Stimulated activated memory B cell treated with anti-CD40 and anti-IgM and Interleukin-4, amounts not matched to agents 10 μg/mL and 1 μg/mL and 100 μg/mL, for 72 hours (primary cell): ENCODE data around the gene UBL4A.
A peak's percentile ranks its signal among the peaks of the same experiment; 100 is the strongest.

Experiments
- ATAC-seq: fragments of 150-1000 bp; cut with Tn5 transposase; 2 replicates; pipeline ENCODE4 v1.10.0; 2021
- H3K27ac Mint-ChIP-seq: one replicate; pipeline ENCODE4 v1.8.0; 2022; ENCODE audit warnings: mild to moderate bottlenecking, mixed read lengths
- H3K27me3 Mint-ChIP-seq: one replicate; pipeline ENCODE4 v1.8.0; 2022; ENCODE audit warnings: mixed read lengths
- H3K36me3 Mint-ChIP-seq: one replicate; pipeline ENCODE4 v1.8.0; 2022; ENCODE audit warnings: mixed read lengths
- H3K4me1 Mint-ChIP-seq: one replicate; pipeline ENCODE4 v1.8.0; 2022; ENCODE audit warnings: mixed read lengths
- H3K4me3 Mint-ChIP-seq: one replicate; pipeline ENCODE4 v1.8.0; 2022; ENCODE audit warnings: mild to moderate bottlenecking, moderate library complexity, mixed read lengths
- H3K9me3 Mint-ChIP-seq: one replicate; pipeline ENCODE4 v1.8.0; 2022; ENCODE audit warnings: mixed read lengths

UBL4A gene

DNA sequence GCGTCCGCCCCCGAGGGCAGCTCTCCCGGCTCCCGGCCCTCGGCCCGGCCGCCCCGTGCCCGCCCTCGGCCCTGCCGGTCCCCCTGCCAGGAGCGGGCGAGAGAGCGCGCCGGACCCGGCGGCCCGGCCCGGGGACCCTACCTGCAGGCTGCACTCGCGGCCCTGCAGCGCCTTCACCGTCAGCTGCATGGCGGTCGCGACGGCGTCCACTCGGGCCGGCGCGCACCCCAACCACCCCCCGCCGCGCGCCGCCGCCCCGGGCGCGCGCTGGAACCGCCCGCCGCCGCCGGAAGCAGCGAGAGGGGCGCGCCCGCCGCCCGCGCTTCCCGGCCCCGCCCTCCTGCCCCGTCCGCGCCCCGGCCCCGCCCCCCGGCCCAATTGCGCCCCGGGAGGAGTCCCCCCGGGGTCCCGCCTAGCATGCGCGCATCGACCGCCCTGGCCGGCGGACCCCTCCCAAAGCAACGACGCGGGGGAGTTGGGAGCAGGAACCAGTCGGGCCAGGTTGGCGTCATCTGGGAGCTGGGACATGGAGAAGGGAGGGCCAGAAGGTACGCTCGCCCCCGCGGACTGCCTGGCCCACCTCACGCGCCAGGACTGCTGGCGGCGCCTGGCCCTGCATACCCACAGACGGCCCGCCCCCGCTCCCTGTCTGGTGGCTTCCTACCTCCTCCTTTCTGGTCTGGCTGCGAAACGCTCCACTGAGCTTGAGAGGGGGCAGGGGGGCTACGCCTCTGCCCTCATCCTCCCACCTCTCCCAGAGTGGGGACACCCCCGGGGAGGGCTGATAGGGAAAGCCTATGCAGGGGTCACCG lies at the start of gene UBL4A:
TSS of gene UBL4A (minus strand) at position 220 of the 812 bp plus-strand sequence. CDS start at position 189, 31 bp downstream.
- H3K27me3 Mint-ChIP-seq: no peaks in the 10 kb centered on the region
- peaks cover 54% of the 10 kb centered on the region for H3K4me1 Mint-ChIP-seq
- peak within 1 kb of the TSS; percentile 51 for H3K27ac Mint-ChIP-seq
- H3K4me3 Mint-ChIP-seq: peak within 1 kb of the TSS; percentile 81
- ATAC-seq: peak; percentile 57
- no peaks in the 10 kb centered on the region for H3K9me3 Mint-ChIP-seq
- H3K36me3 Mint-ChIP-seq: peaks cover 14% of the 10 kb centered on the region

DNA sequence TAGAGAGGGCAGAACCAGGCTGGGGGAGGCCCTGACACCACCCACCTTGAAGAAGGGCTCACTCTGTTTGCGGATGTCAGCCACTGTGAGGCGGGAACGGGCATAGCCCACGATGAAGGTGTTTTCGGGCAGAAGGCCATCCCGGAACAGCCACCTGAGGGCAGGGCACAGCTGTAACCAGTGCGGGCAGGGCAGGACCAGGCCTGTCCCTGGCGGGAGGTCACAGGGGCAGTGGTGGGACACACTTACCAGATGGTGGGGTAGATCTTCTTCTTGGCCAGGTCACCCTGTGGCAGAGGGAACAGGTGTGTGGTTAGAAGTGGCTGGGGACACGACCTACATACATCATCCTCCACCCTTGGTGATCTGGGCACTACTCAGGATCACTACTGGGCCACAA lies 49.5 kb upstream of the UBL4A start:
- Mint-ChIP-seq H3K27ac (peak overlapping the region; percentile 83), H3K4me1 (peaks cover 17% of the 10 kb centered on the region), H3K9me3 (no peaks in the 10 kb centered on the region), H3K4me3 (no peak overlapping the region), H3K36me3 (peaks cover 25% of the 10 kb centered on the region), H3K27me3 (no peaks in the 10 kb centered on the region)
- no peak for ATAC-seq

DNA sequence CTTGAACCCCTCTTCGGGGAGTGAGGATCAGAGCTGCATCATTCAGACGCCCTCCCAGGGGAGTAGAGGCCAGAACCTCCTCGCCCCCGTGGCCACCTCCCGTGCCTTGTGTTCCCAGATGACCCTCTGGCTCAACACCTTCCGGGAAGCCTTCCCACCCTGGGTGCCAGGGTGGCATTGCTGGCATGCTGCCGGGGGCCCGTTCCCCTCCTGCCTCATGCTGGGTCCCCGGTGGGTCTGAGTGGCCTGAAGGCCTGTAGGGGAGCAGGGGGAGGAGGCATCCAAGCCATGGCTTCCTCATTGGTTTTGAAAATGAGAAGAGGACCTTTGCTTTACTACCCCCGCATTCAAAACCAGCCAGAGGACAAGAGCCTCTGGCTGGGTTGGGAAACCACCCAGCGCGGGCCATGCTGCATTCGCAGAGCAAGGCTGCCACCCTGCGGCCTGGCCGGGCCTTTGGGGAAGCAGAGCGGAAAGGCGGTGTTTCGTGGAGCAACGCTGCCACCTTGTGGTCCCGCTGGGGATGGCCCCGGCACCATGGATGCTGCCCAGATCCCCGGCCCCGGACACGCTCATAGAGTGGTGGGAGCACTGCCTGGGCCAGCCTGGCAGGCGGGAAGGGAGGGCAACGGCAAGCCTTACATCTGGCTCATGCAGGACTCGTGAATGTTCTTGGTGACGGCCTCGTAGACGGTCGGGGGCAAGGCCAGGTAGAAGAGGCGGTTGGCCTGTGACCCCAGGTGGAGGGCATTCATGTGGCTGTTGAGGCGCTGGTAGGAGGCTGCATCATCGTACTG lies 48.3 kb upstream of the UBL4A start:
- H3K4me1 Mint-ChIP-seq: peaks cover 17% of the 10 kb centered on the region
- H3K36me3 Mint-ChIP-seq: peaks cover 24% of the 10 kb centered on the region
- H3K27ac Mint-ChIP-seq: peak overlapping the region; percentile 83
- peak overlapping the region; percentile 52 for H3K4me3 Mint-ChIP-seq
- H3K27me3 Mint-ChIP-seq: no peaks in the 10 kb centered on the region
- ATAC-seq: peak; percentile 95
- H3K9me3 Mint-ChIP-seq: no peaks in the 10 kb centered on the region

DNA sequence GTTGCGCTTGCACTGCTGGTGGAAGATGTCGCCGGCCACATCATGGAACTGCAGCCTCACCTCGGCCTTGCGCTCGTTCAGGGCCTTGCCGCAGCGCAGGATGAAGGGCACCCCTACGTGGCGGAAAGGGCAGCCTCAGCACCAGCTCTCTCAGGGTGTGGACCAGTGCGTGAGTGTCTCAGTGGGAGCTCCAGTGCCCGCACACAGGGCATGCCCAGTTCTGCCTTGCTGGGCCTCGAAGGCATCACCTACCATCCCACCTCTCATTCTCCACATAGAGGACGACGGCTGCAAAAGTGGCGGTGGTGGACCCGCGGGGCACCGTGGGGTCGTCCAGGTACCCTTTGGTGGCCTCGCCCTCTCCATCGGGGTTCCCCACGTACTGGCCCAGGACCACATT lies 46.3 kb upstream of the UBL4A start:
- no peaks in the 10 kb centered on the region for H3K27me3 Mint-ChIP-seq
- no peak overlapping the region for H3K4me3 Mint-ChIP-seq
- H3K36me3 Mint-ChIP-seq: peaks cover 24% of the 10 kb centered on the region
- no peaks in the 10 kb centered on the region for H3K9me3 Mint-ChIP-seq
- peaks cover 9% of the 10 kb centered on the region for H3K4me1 Mint-ChIP-seq
- ATAC-seq: no peak
- H3K27ac Mint-ChIP-seq: no peak overlapping the region

DNA sequence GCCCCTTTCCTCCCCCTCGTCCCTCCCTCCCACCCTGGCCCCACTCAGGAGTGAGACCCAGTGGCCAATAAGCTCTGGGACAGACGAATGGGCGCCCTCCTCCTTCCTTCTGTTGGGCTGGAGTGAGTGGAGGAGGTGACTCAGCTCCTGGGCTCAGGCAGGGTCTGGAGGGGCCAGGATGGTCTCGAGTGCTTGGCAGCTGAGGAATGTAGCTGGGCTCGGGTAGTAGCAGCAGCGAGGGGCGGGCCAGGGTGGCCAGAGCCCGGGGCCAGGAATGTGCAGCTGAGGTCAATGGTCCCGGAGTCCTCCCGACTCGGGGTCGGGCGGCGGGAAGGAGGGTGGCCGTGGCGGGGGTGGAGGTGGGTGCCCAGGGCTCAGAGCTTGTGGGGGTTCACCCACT lies 45.2 kb upstream of the UBL4A start:
- Mint-ChIP-seq H3K36me3 (peaks cover 24% of the 10 kb centered on the region), H3K27me3 (no peaks in the 10 kb centered on the region), H3K4me1 (peaks cover 18% of the 10 kb centered on the region), H3K4me3 (no peak overlapping the region), H3K9me3 (no peaks in the 10 kb centered on the region), H3K27ac (no peak overlapping the region)
- ATAC-seq: no peak

DNA sequence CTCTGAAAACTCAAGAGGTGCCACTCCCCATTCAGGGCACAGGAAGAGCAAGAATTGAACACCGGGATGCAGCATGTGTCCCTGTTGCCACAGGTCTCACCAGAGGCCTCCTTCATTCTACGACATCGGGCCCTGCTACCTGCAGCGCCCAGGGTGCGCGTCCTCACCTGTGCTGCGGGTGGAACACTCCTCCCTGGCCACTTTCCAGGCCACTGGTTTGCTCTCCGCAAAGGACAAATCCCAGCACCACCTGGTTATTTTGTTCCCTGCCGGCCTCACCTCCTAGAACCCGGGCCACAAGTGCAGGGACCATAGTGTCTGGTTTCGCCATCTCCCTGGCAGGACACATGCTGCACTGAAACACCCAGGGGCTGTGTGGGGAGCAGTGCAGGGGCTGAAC lies 43.9 kb upstream of the UBL4A start:
- Mint-ChIP-seq H3K4me1 (peaks cover 18% of the 10 kb centered on the region), H3K36me3 (peaks cover 24% of the 10 kb centered on the region), H3K9me3 (no peaks in the 10 kb centered on the region), H3K27ac (no peak overlapping the region), H3K4me3 (no peak overlapping the region), H3K27me3 (no peaks in the 10 kb centered on the region)
- ATAC-seq: no peak

DNA sequence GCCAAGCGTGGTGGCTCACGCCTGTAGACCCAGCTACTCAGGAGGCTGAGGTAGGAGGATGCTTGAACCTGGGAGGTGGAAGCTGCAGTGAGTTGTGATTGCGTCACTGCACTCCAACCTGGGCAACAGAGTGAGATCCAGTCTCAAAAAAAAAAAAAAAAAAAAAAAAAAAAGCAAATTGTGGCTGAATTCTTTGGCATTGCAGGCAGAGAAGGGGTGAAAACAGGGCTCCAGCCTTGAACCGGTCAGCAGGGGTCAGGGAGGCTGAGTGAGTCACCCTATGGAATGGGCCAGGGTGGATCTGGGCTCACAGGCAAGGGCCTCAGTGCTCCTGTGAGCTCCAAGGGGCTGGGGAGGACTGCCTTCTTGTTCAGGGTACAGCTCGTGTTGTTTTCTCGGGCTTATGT lies 42.8 kb upstream of the UBL4A start:
- ATAC-seq: no peak
- Mint-ChIP-seq H3K27me3 (no peaks in the 10 kb centered on the region), H3K4me1 (peaks cover 10% of the 10 kb centered on the region), H3K9me3 (no peaks in the 10 kb centered on the region), H3K27ac (no peak overlapping the region), H3K36me3 (peaks cover 15% of the 10 kb centered on the region), H3K4me3 (no peak overlapping the region)

DNA sequence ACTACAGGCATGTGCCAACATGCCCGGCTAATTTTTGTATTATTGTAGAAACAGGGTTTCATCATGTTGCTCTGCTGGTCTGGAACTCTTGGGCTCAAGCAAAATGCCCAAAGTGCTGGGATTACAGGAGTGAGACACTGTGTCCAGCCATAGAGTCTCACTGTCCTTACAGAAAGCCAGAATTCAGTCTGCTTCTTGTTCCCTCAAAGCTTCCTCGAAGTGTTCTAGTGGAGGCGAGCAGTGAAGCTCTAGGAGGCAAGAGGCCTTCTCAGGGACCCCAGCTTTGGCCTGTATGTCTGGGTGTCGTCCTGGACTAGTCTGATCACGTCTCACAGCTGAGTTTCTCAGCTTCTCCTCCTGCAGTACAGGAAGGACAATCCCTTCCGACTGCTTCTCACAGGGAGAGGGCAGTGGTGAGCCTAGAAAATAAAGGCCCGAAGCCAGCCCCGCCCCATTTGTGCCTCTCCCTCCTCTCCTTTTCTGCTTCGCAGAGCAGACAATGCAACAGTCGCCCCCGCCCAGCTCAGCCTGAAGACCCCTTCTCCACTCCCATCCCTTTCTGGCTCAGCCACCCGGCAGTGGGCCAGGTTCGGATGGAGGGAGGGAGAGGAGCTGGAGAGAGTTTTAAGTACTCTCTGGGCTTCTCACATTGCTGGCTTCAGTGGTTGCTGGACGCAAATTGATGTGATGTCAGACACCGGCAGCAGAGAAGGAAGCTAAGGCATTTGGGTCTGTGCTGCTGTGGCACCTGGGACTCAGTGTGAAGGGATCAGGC lies 40.7 kb upstream of the UBL4A start:
- Mint-ChIP-seq H3K4me1 (peaks cover 10% of the 10 kb centered on the region), H3K36me3 (peaks cover 8% of the 10 kb centered on the region), H3K9me3 (no peaks in the 10 kb centered on the region), H3K27me3 (no peaks in the 10 kb centered on the region), H3K27ac (peak overlapping the region; percentile 77), H3K4me3 (peak overlapping the region; percentile 75)
- ATAC-seq: peak; percentile 92

DNA sequence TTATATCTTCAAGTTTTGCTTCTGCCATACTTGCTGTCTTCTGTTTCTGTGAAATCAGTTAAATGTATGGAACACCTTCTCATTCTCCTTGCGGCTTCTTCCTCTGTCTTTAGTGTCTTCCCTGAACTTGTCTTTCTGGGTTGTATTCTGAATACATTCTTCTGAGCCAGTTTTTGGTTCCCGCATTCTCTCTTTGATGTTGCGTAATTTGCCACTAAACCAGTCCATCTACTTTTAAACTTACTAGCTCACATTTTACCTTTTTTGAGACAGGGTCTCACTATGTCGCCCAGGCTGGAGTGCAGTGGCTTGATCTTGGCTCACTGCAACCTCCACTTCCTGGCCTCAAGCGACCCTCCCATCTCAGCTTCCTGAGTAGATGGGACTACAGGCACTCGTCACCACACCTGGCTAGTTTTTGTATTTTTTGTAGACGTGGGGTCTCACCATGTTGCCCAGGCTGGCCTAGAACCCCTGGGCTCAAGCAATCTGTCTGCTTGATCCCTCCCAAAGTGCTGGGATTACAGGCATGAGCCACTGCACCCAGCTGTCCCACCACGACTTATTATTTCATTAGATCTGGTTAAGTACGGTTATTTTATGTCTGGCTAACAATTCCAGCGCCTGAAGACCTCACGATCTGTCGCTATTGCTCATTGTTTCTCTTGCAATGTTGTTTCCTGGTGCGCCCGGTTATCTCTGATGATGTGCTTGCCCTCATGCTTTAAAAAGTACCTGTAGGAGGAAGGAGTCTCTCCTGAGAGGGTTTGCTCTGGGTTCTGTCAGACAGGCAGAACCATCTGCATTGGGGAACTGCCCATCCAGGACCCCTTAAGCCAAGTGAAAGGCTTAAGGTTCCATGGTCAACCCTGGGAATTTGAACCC lies 39.4 kb upstream of the UBL4A start:
- Mint-ChIP-seq H3K27me3 (no peaks in the 10 kb centered on the region), H3K27ac (peak overlapping the region; percentile 24), H3K36me3 (peaks cover 2% of the 10 kb centered on the region), H3K9me3 (no peaks in the 10 kb centered on the region), H3K4me1 (peaks cover 10% of the 10 kb centered on the region), H3K4me3 (no peak overlapping the region)
- ATAC-seq: no peak

DNA sequence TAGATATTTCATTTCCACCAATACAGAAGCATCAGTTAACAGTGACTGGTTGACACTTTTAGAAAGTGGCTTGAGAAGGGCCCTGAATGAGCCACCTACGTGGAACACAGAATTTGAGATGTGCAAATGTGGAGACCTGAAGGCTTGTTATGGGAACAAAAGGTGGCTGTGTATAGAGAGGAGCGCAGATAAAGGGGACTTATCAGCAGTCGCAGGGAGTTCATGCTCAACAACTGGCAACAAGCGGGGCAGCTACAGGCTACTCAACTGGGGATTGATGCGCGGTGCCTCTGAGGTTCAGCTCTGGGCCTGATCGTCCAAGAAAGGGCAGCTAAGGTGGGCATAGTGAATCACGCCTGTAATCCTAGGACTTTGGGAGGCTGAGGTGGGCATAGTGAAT lies 33.0 kb upstream of the UBL4A start:
- Mint-ChIP-seq H3K36me3 (peaks cover 4% of the 10 kb centered on the region), H3K9me3 (no peaks in the 10 kb centered on the region), H3K27me3 (no peaks in the 10 kb centered on the region), H3K27ac (no peak overlapping the region), H3K4me1 (peaks cover 15% of the 10 kb centered on the region), H3K4me3 (no peak overlapping the region)
- no peak for ATAC-seq

DNA sequence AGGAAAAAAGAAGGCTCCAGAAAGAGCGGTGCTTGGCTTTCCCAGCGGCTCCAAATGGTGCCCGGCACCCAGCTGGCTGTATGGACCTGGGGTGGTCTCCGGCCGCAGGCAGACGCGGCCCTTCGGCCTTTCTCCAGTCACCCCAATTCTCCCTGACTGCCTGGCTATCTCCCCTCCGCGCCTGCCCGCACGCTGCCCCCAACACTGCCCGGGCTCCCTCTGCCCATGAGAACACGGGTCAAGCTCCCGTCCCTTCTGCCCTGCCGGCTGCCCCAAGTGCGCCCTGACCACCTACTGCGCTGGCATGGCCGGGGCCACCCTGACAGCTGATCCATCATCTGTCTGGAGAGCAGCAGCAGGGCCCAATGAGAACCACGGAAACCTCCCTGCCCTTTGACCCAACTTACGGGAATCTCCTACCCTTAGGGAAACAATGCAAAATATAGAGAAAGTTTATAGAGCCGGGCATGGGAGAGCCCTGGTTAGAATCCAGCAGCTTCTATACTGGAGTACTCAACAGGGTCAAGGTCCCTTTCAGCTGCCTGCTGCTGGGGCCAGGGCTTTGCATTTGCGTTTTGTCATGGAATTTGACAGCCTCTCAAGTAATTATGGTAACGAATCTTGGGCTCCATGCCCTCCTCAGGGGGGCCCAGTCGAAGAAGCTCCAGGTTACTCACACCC lies 30.8 kb upstream of the UBL4A start:
- ATAC-seq: no peak
- Mint-ChIP-seq H3K36me3 (peaks cover 12% of the 10 kb centered on the region), H3K9me3 (no peaks in the 10 kb centered on the region), H3K27me3 (no peaks in the 10 kb centered on the region), H3K4me3 (peak overlapping the region; percentile 38), H3K27ac (peak overlapping the region; percentile 83), H3K4me1 (peaks cover 23% of the 10 kb centered on the region)

DNA sequence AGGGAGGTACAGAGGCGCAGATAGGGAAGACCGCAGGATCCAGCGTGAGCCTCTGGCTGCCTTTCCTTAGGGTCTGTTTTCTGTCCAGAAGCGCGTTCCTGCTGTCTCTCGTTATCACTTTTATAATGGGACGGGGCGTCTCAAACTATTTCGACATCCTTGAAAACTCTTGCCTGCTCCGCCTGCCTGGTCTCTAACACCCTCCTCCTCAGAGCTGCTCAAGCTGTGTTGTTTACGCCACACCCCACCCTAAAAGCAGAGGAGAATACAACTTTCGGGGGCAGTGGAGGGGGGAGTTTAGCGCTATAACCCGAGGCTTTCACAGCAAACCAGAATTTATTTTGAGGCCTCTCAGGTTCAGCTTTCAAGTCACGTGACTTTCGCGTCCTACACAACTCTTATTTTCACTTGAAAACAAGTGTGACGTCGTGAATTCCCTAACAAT lies 30.3 kb upstream of the UBL4A start:
- no peak for ATAC-seq
- no peaks in the 10 kb centered on the region for H3K9me3 Mint-ChIP-seq
- peak overlapping the region; percentile 82 for H3K4me3 Mint-ChIP-seq
- H3K36me3 Mint-ChIP-seq: peaks cover 12% of the 10 kb centered on the region
- no peaks in the 10 kb centered on the region for H3K27me3 Mint-ChIP-seq
- H3K4me1 Mint-ChIP-seq: peaks cover 23% of the 10 kb centered on the region
- peak overlapping the region; percentile 83 for H3K27ac Mint-ChIP-seq

DNA sequence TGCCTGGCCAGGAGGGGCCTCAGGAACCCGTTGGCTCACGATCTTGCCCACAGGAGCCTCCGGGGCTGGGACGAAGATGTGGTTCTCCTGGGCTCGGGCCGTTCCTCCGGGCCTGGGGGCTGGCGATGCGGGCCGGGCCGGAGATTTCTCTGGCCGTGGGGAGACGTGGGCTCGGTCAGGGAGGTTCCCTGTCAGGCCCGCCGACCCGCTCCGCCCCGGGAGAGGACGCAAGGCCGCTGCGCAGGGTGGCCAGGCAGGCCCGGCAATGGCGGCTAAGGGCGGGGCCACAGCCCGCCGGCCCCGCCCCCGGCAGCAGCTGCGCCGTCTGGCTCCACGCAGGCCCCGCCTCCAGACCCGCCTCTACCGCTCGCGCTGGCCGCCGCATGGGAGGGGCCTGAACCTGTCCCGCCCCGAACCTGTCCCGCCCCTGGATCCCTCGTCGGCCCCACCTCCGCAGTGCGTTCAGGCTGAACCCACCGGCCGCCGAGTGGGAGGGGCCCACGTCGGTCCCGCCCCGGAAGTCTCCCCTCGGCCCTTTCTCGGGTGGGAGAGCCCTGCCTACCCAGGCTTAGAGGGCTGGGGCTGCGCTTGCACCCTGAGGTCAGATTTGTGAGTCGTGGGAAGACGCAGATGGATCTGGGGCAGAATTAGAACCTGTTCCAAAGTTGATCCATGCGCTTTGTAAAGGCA lies 29.7 kb upstream of the UBL4A start, which contains the start of gene FAM3A:
TSS of gene FAM3A (minus strand) at position 267 of the 690 bp plus-strand sequence. CDS start 460 bp downstream, outside the sequence.
- Mint-ChIP-seq H3K27me3 (no peaks in the 10 kb centered on the region), H3K9me3 (no peaks in the 10 kb centered on the region), H3K27ac (peak within 1 kb of the TSS; percentile 83), H3K4me1 (peaks cover 23% of the 10 kb centered on the region), H3K4me3 (peak within 1 kb of the TSS; percentile 82), H3K36me3 (peaks cover 12% of the 10 kb centered on the region)
- peak; percentile 98 for ATAC-seq
